Measurements from ENCODE around the gene PROKR1. TPM values are rescaled to one million over a fixed set of nuclear protein-coding genes. Genes with fewer than 3 reads are reported as not detected.

Gene PROKR1
- polyA plus RNA-seq, 1 donor (not counting 4 experiments of a cell fraction or from before 2014, with no cell fraction given): not detected

DNA sequence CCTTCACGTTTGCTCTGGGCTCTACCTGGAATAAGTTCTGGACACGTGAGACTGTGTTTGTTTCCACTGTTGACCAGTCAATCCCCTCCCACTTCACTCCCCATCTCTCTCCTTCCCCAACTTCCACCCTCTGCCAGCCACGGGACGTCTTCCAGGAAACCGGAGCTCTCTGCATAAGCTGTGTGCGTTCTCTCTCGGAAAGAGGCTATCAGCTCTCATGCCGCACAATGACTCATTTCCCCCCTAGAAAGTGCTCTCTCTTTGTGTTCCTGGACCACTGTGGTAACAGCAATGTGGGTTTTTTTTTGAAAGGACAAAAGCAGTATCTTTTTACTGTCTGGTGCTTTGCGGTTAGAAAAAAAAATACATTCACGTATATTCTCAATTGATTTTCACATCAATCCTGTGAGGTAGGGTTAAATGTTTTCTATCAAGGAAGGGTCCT, 10.2 kb downstream of the PROKR1 start:
- Histone ChIP-seq H3K79me2 (ENCODE audit: control insufficient read depth, insufficient read depth, low read length) (no peaks in the 10 kb centered on the region), H3K4me2 (ENCODE audit: control insufficient read depth, extremely low read depth, insufficient read depth, low read depth, low read length) (no peak overlapping the region), H3K36me3 (ENCODE audit: control insufficient read depth in 2 of 2, extremely low read depth in 1 of 2, insufficient read depth in 2 of 2, low read length in 2 of 2) (no peaks in the 10 kb centered on the region), H3K9ac (ENCODE audit: control insufficient read depth, extremely low read depth, insufficient read depth, low read length) (no peak overlapping the region), H3K4me3 (ENCODE audit: control insufficient read depth in 2 of 3, extremely low read depth in 1 of 3, insufficient read depth in 2 of 3, low read depth in 1 of 3, low read length in 3 of 3) (no peak overlapping the region), H3K9me3 (ENCODE audit: control insufficient read depth, low read depth, low read length) (no peaks in the 10 kb centered on the region), H4K20me1 (ENCODE audit: control insufficient read depth, extremely low read depth, insufficient read depth, low read length) (no peaks in the 10 kb centered on the region), H3K9me1 (ENCODE audit: control insufficient read depth, extremely low read depth, insufficient read depth, low read length) (no peaks in the 10 kb centered on the region), H2AFZ (ENCODE audit: control insufficient read depth, low read length) (no peak overlapping the region), H3K4me1 (ENCODE audit: control insufficient read depth, extremely low read depth, insufficient read depth, low read length) (no peaks in the 10 kb centered on the region), H3K27ac (ENCODE audit: control insufficient read depth, insufficient read depth, low read length) (no peak overlapping the region), H3K27me3 (ENCODE audit: control insufficient read depth, extremely low read depth, insufficient read depth, low read length) (peaks cover 9% of the 10 kb centered on the region)
- dilution Hi-C loops (cut with MboI; ENCODE audit: extremely low pct_ligation_motif_present, low sequenced_read_pairs): no loop called here
- FAIRE-seq (no peak), DNase-seq (ENCODE audit: low read depth, low spot score) (no peak)
- no peak for TF ChIP-seq EZH2 (IDR thresholded peaks at IDR 0.05; ENCODE audit: low read length)
- TF ChIP-seq, protein P1, sequence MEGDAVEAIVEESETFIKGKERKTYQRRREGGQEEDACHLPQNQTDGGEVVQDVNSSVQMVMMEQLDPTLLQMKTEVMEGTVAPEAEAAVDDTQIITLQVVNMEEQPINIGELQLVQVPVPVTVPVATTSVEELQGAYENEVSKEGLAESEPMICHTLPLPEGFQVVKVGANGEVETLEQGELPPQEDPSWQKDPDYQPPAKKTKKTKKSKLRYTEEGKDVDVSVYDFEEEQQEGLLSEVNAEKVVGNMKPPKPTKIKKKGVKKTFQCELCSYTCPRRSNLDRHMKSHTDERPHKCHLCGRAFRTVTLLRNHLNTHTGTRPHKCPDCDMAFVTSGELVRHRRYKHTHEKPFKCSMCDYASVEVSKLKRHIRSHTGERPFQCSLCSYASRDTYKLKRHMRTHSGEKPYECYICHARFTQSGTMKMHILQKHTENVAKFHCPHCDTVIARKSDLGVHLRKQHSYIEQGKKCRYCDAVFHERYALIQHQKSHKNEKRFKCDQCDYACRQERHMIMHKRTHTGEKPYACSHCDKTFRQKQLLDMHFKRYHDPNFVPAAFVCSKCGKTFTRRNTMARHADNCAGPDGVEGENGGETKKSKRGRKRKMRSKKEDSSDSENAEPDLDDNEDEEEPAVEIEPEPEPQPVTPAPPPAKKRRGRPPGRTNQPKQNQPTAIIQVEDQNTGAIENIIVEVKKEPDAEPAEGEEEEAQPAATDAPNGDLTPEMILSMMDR (optimal IDR thresholded peaks at IDR 0.05 in 1 of 3, IDR thresholded peaks at IDR 0.05 in 1 of 3, conservative IDR thresholded peaks at IDR 0.05 in 1 of 3; ENCODE audit: extremely low read depth in 1 of 3, insufficient read depth in 2 of 3, low read length in 3 of 3): no peak

- Histone ChIP-seq H3K4me1 (ENCODE audit: control insufficient read depth, extremely low read depth, insufficient read depth, low read length) (no peaks in the 10 kb centered on the region), H2AFZ (ENCODE audit: control insufficient read depth, low read length) (no peak overlapping the region), H3K27ac (ENCODE audit: control insufficient read depth, insufficient read depth, low read length) (no peak overlapping the region), H3K4me3 (ENCODE audit: control insufficient read depth in 2 of 3, extremely low read depth in 1 of 3, insufficient read depth in 2 of 3, low read depth in 1 of 3, low read length in 3 of 3) (no peak overlapping the region), H3K79me2 (ENCODE audit: control insufficient read depth, insufficient read depth, low read length) (no peaks in the 10 kb centered on the region), H4K20me1 (ENCODE audit: control insufficient read depth, extremely low read depth, insufficient read depth, low read length) (no peaks in the 10 kb centered on the region), H3K4me2 (ENCODE audit: control insufficient read depth, extremely low read depth, insufficient read depth, low read depth, low read length) (no peak overlapping the region), H3K9me1 (ENCODE audit: control insufficient read depth, extremely low read depth, insufficient read depth, low read length) (no peaks in the 10 kb centered on the region), H3K9me3 (ENCODE audit: control insufficient read depth, low read depth, low read length) (no peaks in the 10 kb centered on the region), H3K36me3 (ENCODE audit: control insufficient read depth in 2 of 2, extremely low read depth in 1 of 2, insufficient read depth in 2 of 2, low read length in 2 of 2) (no peaks in the 10 kb centered on the region), H3K27me3 (ENCODE audit: control insufficient read depth, extremely low read depth, insufficient read depth, low read length) (peaks cover 7% of the 10 kb centered on the region), H3K9ac (ENCODE audit: control insufficient read depth, extremely low read depth, insufficient read depth, low read length) (no peak overlapping the region)
- no peak for TF ChIP-seq EZH2 (IDR thresholded peaks at IDR 0.05; ENCODE audit: low read length)
- TF ChIP-seq, protein P1 (optimal IDR thresholded peaks at IDR 0.05 in 1 of 3, IDR thresholded peaks at IDR 0.05 in 1 of 3, conservative IDR thresholded peaks at IDR 0.05 in 1 of 3; ENCODE audit: extremely low read depth in 1 of 3, insufficient read depth in 2 of 3, low read length in 3 of 3): no peak
- DNase-seq (ENCODE audit: low read depth, low spot score) (no peak), FAIRE-seq (no peak)
- dilution Hi-C loops (cut with MboI; ENCODE audit: extremely low pct_ligation_motif_present, low sequenced_read_pairs): no loop called here
These were observed 14.9 kb downstream of the PROKR1 start for GRCh38 chr2:68658266-68658665.
